Measurements from ENCODE around the gene NR6A1. TPM values are rescaled to one million over a fixed set of nuclear protein-coding genes. Genes with fewer than 3 reads are reported as not detected.

Gene NR6A1
- total and polyA plus RNA-seq, 2 of the 13 experiments (the other 11 are each of a cell fraction or from before 2014, with no cell fraction given) = 28.1 to 31.5 TPM

DNA sequence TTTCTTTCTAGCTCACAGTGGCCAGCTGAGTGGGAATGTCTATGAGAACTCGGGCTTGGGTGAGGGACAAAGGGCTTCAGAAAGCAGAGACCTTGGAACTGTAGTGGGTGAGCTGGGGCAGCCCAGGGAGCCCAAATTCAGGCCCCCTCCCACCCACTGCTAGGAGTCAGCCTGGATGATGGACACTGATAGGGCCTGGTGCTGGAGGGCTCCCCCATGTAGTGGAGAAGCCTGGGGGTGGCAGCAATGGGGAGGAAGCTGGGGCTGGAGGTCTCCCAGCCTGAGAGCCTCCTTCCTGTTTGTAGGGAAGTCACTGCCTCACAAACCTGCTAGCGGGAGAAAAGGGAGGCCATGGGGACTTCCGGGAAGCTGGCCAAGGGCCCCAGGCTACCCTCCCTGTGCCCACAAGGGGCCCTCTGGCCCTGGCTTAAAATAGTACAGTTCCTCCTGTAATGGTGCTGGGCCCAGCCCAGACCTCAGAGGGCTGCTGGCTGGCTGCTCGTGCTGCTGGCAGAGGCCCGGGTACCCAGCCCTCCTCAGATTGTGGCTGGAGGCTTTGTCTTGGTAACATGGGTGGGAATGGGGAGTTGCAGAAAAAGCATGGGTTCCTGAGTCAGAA is 257.6 kb downstream of the NR6A1 start (continued):
- TF ChIP-seq ZBTB26 (CRISPR knock-in tag; IDR thresholded peaks at IDR 0.05; ENCODE audit: borderline replicate concordance) = no peak
- no peak for TF ChIP-seq IRF2 (CRISPR knock-in tag; IDR thresholded peaks at IDR 0.05)
- TF ChIP-seq ELF1 (CRISPR knock-in tag; IDR thresholded peaks at IDR 0.05) = 0 out of 2 replicates have a peak, but pooled peaks have one; percentile 21
- no peak for TF ChIP-seq RBAK (CRISPR knock-in tag; IDR thresholded peaks at IDR 0.05)
- 0 out of 2 replicates have a peak, but pooled peaks have one; percentile 36 for TF ChIP-seq CC2D1A (CRISPR knock-in tag; IDR thresholded peaks at IDR 0.05)
- TF ChIP-seq MATR3 (CRISPR knock-in tag; IDR thresholded peaks at IDR 0.05) = no peak
- TF ChIP-seq ZMYM3 (CRISPR knock-in tag; IDR thresholded peaks at IDR 0.05) = no peak
- TF ChIP-seq GTF3A (CRISPR knock-in tag; conservative IDR thresholded peaks at IDR 0.05) = no peak
- TF ChIP-seq, protein P1, sequence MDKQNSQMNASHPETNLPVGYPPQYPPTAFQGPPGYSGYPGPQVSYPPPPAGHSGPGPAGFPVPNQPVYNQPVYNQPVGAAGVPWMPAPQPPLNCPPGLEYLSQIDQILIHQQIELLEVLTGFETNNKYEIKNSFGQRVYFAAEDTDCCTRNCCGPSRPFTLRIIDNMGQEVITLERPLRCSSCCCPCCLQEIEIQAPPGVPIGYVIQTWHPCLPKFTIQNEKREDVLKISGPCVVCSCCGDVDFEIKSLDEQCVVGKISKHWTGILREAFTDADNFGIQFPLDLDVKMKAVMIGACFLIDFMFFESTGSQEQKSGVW (CRISPR knock-in tag; IDR thresholded peaks at IDR 0.05; ENCODE audit: borderline replicate concordance) = no peak
- TF ChIP-seq, protein P2, sequence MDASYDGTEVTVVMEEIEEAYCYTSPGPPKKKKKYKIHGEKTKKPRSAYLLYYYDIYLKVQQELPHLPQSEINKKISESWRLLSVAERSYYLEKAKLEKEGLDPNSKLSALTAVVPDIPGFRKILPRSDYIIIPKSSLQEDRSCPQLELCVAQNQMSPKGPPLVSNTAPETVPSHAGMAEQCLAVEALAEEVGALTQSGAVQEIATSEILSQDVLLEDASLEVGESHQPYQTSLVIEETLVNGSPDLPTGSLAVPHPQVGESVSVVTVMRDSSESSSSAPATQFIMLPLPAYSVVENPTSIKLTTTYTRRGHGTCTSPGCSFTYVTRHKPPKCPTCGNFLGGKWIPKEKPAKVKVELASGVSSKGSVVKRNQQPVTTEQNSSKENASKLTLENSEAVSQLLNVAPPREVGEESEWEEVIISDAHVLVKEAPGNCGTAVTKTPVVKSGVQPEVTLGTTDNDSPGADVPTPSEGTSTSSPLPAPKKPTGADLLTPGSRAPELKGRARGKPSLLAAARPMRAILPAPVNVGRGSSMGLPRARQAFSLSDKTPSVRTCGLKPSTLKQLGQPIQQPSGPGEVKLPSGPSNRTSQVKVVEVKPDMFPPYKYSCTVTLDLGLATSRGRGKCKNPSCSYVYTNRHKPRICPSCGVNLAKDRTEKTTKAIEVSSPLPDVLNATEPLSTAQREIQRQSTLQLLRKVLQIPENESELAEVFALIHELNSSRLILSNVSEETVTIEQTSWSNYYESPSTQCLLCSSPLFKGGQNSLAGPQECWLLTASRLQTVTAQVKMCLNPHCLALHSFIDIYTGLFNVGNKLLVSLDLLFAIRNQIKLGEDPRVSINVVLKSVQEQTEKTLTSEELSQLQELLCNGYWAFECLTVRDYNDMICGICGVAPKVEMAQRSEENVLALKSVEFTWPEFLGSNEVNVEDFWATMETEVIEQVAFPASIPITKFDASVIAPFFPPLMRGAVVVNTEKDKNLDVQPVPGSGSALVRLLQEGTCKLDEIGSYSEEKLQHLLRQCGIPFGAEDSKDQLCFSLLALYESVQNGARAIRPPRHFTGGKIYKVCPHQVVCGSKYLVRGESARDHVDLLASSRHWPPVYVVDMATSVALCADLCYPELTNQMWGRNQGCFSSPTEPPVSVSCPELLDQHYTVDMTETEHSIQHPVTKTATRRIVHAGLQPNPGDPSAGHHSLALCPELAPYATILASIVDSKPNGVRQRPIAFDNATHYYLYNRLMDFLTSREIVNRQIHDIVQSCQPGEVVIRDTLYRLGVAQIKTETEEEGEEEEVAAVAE (CRISPR knock-in tag; IDR thresholded peaks at IDR 0.05; ENCODE audit: borderline replicate concordance) = no peak
- TF ChIP-seq ZNF234 (CRISPR knock-in tag; conservative IDR thresholded peaks at IDR 0.05) = no peak
- no peak for TF ChIP-seq ZFP82 (CRISPR knock-in tag; IDR thresholded peaks at IDR 0.05; ENCODE audit: borderline replicate concordance)
- no peak for TF ChIP-seq ELF4 (CRISPR knock-in tag; IDR thresholded peaks at IDR 0.05; ENCODE audit: borderline replicate concordance)
- TF ChIP-seq, protein P3, sequence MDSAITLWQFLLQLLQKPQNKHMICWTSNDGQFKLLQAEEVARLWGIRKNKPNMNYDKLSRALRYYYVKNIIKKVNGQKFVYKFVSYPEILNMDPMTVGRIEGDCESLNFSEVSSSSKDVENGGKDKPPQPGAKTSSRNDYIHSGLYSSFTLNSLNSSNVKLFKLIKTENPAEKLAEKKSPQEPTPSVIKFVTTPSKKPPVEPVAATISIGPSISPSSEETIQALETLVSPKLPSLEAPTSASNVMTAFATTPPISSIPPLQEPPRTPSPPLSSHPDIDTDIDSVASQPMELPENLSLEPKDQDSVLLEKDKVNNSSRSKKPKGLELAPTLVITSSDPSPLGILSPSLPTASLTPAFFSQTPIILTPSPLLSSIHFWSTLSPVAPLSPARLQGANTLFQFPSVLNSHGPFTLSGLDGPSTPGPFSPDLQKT (CRISPR knock-in tag; IDR thresholded peaks at IDR 0.05; ENCODE audit: borderline replicate concordance) = no peak
- no peak for TF ChIP-seq TOPORS (CRISPR knock-in tag; IDR thresholded peaks at IDR 0.05)
- TF ChIP-seq, protein P4, sequence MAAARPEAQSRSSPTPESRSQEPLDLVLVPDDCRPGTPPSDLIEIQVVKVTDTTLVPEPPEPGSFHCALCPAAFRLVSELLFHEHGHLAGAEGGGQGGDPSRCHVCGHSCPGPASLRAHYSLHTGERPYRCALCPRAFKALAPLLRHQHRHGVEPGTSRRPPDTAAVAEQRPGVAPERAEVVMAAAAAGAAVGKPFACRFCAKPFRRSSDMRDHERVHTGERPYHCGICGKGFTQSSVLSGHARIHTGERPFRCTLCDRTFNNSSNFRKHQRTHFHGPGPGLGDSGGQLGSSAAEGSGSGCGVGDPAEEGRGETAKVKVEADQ (CRISPR knock-in tag; IDR thresholded peaks at IDR 0.05; ENCODE audit: borderline replicate concordance) = 0 out of 2 replicates have a peak, but pooled peaks have one; percentile 5
- no peak for TF ChIP-seq ZNF674 (CRISPR knock-in tag; IDR thresholded peaks at IDR 0.05; ENCODE audit: low read depth)
- no peak for TF ChIP-seq SPEN (CRISPR knock-in tag; IDR thresholded peaks at IDR 0.05; ENCODE audit: low read depth)
- no peak for TF ChIP-seq TRAFD1 (CRISPR knock-in tag; IDR thresholded peaks at IDR 0.05; ENCODE audit: borderline replicate concordance)
